D341Med (cell line): Measurements from ENCODE around the gene ITGAE.
"Not testable (repeated sequence)": the region's sequence is repeated elsewhere in the genome, so short reads cannot be mapped to it uniquely, and the experiment has no call there.

Experiments
- DNase-seq: peaks from one replicate; pipeline ENCODE4 v3.0.0; 2012; ENCODE audit warnings: low spot score

Gene ITGAE

GRCh38 chr17:3800362-3801271 is at the start of gene ITGAE:
Gene ITGAE, minus strand, starts transcription at chr17:3801188. Its CDS starts 44 bp downstream, at chr17:3801144.
- no peak for DNase-seq

- DNase-seq = no peak
Measured at GRCh38 chr17:3848229-3848835, 47.3 kb upstream of the ITGAE start.

- no peak for DNase-seq
Measured at GRCh38 chr17:3847165-3847670, 46.2 kb upstream of the ITGAE start.

GRCh38 chr17:3846437-3847164 is 45.6 kb upstream of the ITGAE start:
- DNase-seq = no peak

- DNase-seq = peak; percentile 92
Measured at GRCh38 chr17:3845621-3846436, 44.8 kb upstream of the ITGAE start, which contains the start of gene NCBP3. Gene NCBP3, minus strand, starts transcription at chr17:3846246. Its CDS starts 23 bp downstream, at chr17:3846223.

- DNase-seq = no peak
Measured at GRCh38 chr17:3845291-3845620, 44.3 kb upstream of the ITGAE start.

GRCh38 chr17:3844556-3844955 is 43.6 kb upstream of the ITGAE start:
- not testable (repeated sequence) for DNase-seq

- peak; percentile 53 for DNase-seq
Measured at GRCh38 chr17:3843935-3844516, 43.0 kb upstream of the ITGAE start.

- no peak for DNase-seq
Measured at GRCh38 chr17:3838206-3838605, 37.2 kb upstream of the ITGAE start.

- no peak for DNase-seq
Measured at GRCh38 chr17:3836551-3836950, 35.6 kb upstream of the ITGAE start.

GRCh38 chr17:3835410-3836229 is 34.6 kb upstream of the ITGAE start:
- no peak for DNase-seq

- DNase-seq = no peak
Measured at GRCh38 chr17:3834811-3835210, 33.8 kb upstream of the ITGAE start.

- DNase-seq = no peak
Measured at GRCh38 chr17:3828852-3829232, 27.9 kb upstream of the ITGAE start.

GRCh38 chr17:3828151-3828851 is 27.3 kb upstream of the ITGAE start:
- DNase-seq = no peak

- peak; percentile 34 for DNase-seq
Measured at GRCh38 chr17:3827124-3827773, 26.3 kb upstream of the ITGAE start.

GRCh38 chr17:3826191-3826590 is 25.2 kb upstream of the ITGAE start:
- no peak for DNase-seq

GRCh38 chr17:3821101-3821500 is 20.1 kb upstream of the ITGAE start:
- no peak for DNase-seq

- no peak for DNase-seq
Measured at GRCh38 chr17:3818786-3819185, 17.8 kb upstream of the ITGAE start.
